Mesenchymal stem cell (in vitro differentiated cells and primary cell): Measurements from ENCODE around the gene B9D1.

ENCODE experiments used
- DNase-seq: peaks from one replicate; pipeline ENCODE4 v3.0.0-alpha.2; 2013
- H2AFZ ChIP-seq: one replicate; pipeline ENCODE4 v1.6.1; 2013; ENCODE audit warnings: low read depth, mild to moderate bottlenecking, control low read depth, inconsistent platforms, low read length, moderate library complexity
- H2AK5ac ChIP-seq: 2 replicates; pipeline ENCODE4 v1.6.1; 2013; ENCODE audit warnings: low read length, moderate library complexity, mild to moderate bottlenecking, inconsistent platforms; ENCODE audit not compliant: severe bottlenecking
- H2BK120ac ChIP-seq: one replicate; pipeline ENCODE4 v1.6.1; 2013; ENCODE audit warnings: low read depth, mild to moderate bottlenecking, inconsistent platforms, low read length, moderate library complexity
- H2BK12ac ChIP-seq, 2 experiments: one replicate each; pipeline ENCODE4 v1.6.1; 2013; ENCODE audit warnings: inconsistent platforms in 2 of 2, low read length in 2 of 2, mild to moderate bottlenecking in 2 of 2, moderate library complexity in 2 of 2, control low read depth in 1 of 2
- H2BK15ac ChIP-seq: one replicate; pipeline ENCODE4 v1.6.1; 2013; ENCODE audit warnings: mild to moderate bottlenecking, low read depth, inconsistent platforms; ENCODE audit not compliant: poor library complexity, severe bottlenecking
- H2BK5ac ChIP-seq: 2 replicates; pipeline ENCODE4 v1.6.1; 2013; ENCODE audit warnings: low read depth, mild to moderate bottlenecking, low read length, control low read depth, inconsistent platforms; ENCODE audit not compliant: poor library complexity, severe bottlenecking
- H3K14ac ChIP-seq, 2 experiments: one replicate each; pipeline ENCODE4 v1.6.1; 2013; ENCODE audit warnings: inconsistent platforms in 2 of 2, low read length in 2 of 2, control low read depth in 1 of 2, mild to moderate bottlenecking in 1 of 2, moderate library complexity in 1 of 2
- H3K18ac ChIP-seq, 2 experiments: one replicate each; pipeline ENCODE4 v1.6.1; 2013; ENCODE audit warnings: inconsistent platforms in 2 of 2, low read length in 2 of 2, control low read depth in 1 of 2, low read depth in 1 of 2, mild to moderate bottlenecking in 1 of 2
- H3K23ac ChIP-seq, 2 experiments: one replicate each; pipeline ENCODE4 v1.6.1; 2013; ENCODE audit warnings: inconsistent platforms in 2 of 2, low read length in 2 of 2, mild to moderate bottlenecking in 2 of 2, moderate library complexity in 2 of 2, control low read depth in 1 of 2
- H3K27ac ChIP-seq: 2 replicates; pipeline ENCODE4 v1.5.1; 2013; ENCODE audit warnings: mild to moderate bottlenecking, moderate library complexity, low read length, control low read depth, inconsistent platforms; ENCODE audit not compliant: poor library complexity, severe bottlenecking
- H3K27me3 ChIP-seq, 2 experiments: 2 replicates each; pipeline versions ENCODE4 v1.6.1 to v1.7.0; 2013; ENCODE audit warnings: low read length in 2 of 2, mild to moderate bottlenecking in 2 of 2, moderate library complexity in 2 of 2, control low read depth in 1 of 2, inconsistent platforms in 1 of 2; ENCODE audit not compliant: control insufficient read depth in 1 of 2, insufficient read depth in 1 of 2
- H3K36me3 ChIP-seq, 2 experiments: 2 replicates each; pipeline versions ENCODE4 v1.6.1 to v1.7.0; 2013; ENCODE audit warnings: low read length in 2 of 2, control low read depth in 1 of 2, inconsistent platforms in 1 of 2, low read depth in 1 of 2, mild to moderate bottlenecking in 1 of 2; ENCODE audit not compliant: insufficient read depth in 2 of 2, control insufficient read depth in 1 of 2
- H3K4ac ChIP-seq, 2 experiments: one replicate each; pipeline ENCODE4 v1.6.1; 2013; ENCODE audit warnings: inconsistent platforms in 2 of 2, low read length in 2 of 2, mild to moderate bottlenecking in 2 of 2, moderate library complexity in 2 of 2, control low read depth in 1 of 2, low read depth in 1 of 2
- H3K4me1 ChIP-seq: 2 replicates; pipeline ENCODE4 v1.6.1; 2013; ENCODE audit warnings: low read depth, low read length, control low read depth; ENCODE audit not compliant: control insufficient read depth, insufficient read depth
- H3K4me2 ChIP-seq: 2 replicates; pipeline ENCODE4 v1.6.1; 2013; ENCODE audit warnings: low read length, mild to moderate bottlenecking, inconsistent platforms; ENCODE audit not compliant: poor library complexity, severe bottlenecking
- H3K4me3 ChIP-seq, 2 experiments: 2 replicates each; pipeline versions ENCODE4 v1.5.1 to v1.7.0; 2013; ENCODE audit warnings: low read length in 2 of 2, mild to moderate bottlenecking in 2 of 2, control low read depth in 1 of 2, low read depth in 1 of 2; ENCODE audit not compliant: insufficient read depth in 1 of 2
- H3K79me1 ChIP-seq: replicated peaks from 2 replicates; pipeline ENCODE4 v1.6.1; 2013; ENCODE audit warnings: mild to moderate bottlenecking, control low read depth, low read length, inconsistent platforms; ENCODE audit not compliant: poor library complexity, severe bottlenecking
- H3K9ac ChIP-seq: 2 replicates; pipeline ENCODE4 v1.7.0; 2013; ENCODE audit warnings: mild to moderate bottlenecking, low read length, moderate library complexity
- H3K9me3 ChIP-seq: 2 replicates; pipeline ENCODE4 v1.7.0; 2013; ENCODE audit warnings: mild to moderate bottlenecking, low read length; ENCODE audit not compliant: control insufficient read depth
- H4K8ac ChIP-seq: one replicate; pipeline ENCODE4 v1.6.1; 2013; ENCODE audit warnings: inconsistent platforms, mild to moderate bottlenecking, low read length, moderate library complexity
- H4K91ac ChIP-seq: one replicate; pipeline ENCODE4 v1.6.1; 2013; ENCODE audit warnings: mild to moderate bottlenecking, low read length, inconsistent platforms
- WGBS: methylation state at CpG from one replicate; pipeline ENCODE4 v1.1.7; 2013; ENCODE audit warnings: mixed read lengths; 5-methylcytosine and 5-hydroxymethylcytosine counted together

The B9D1 gene

GRCh38 chr17:19338031-19338990 is 24.2 kb downstream of the B9D1 start:
- Histone ChIP-seq H3K18ac (no peak overlapping the region), H3K27me3 (no peaks in the 10 kb centered on the region), H2BK5ac (no peak overlapping the region), H3K79me1 (peaks cover 9% of the 10 kb centered on the region), H3K23ac (no peak overlapping the region), H2AFZ (no peak overlapping the region), H3K4me3 (no peak overlapping the region), H3K4ac (no peak overlapping the region), H3K9ac (no peak overlapping the region), H2BK120ac (no peak overlapping the region), H3K4me1 (peaks cover 27% of the 10 kb centered on the region), H3K4me2 (no peak overlapping the region), H3K27ac (no peak overlapping the region), H3K9me3 (no peaks in the 10 kb centered on the region), H2BK12ac (no peak overlapping the region), H3K14ac (no peak overlapping the region), H2AK5ac (no peak overlapping the region), H3K36me3 (peaks cover 35 to 39% of the 10 kb centered on the region in 2 experiments), H2BK15ac (no peak overlapping the region), H4K91ac (no peak overlapping the region), H4K8ac (no peak overlapping the region)
- DNase-seq: peak; percentile 44
- WGBS: 92% methylated on average over 7 of the region's 7 CpGs

GRCh38 chr17:19337712-19338023 is 24.9 kb downstream of the B9D1 start:
- no peak overlapping the region for H2BK12ac ChIP-seq
- H3K4me3 ChIP-seq: no peak overlapping the region
- peaks cover 27% of the 10 kb centered on the region for H3K4me1 ChIP-seq
- no peak overlapping the region for H2AFZ ChIP-seq
- peaks cover 15% of the 10 kb centered on the region for H3K79me1 ChIP-seq
- no peak overlapping the region for H3K9ac ChIP-seq
- H3K4me2 ChIP-seq: no peak overlapping the region
- no peak overlapping the region for H3K4ac ChIP-seq
- H2AK5ac ChIP-seq: no peak overlapping the region
- H3K18ac ChIP-seq: no peak overlapping the region
- H3K36me3 ChIP-seq: peaks cover 41 to 42% of the 10 kb centered on the region in 2 experiments
- no peak for DNase-seq
- WGBS: 100% methylated on average over 1 of the region's 2 CpGs
- H2BK120ac ChIP-seq: no peak overlapping the region
- H3K14ac ChIP-seq: no peak overlapping the region
- no peaks in the 10 kb centered on the region for H3K9me3 ChIP-seq
- H3K23ac ChIP-seq: no peak overlapping the region
- no peak overlapping the region for H2BK5ac ChIP-seq
- H3K27ac ChIP-seq: no peak overlapping the region
- no peak overlapping the region for H4K91ac ChIP-seq
- H4K8ac ChIP-seq: no peak overlapping the region
- no peak overlapping the region for H2BK15ac ChIP-seq
- H3K27me3 ChIP-seq: no peaks in the 10 kb centered on the region

GRCh38 chr17:19336938-19337711 is 25.4 kb downstream of the B9D1 start:
- Histone ChIP-seq H2BK5ac (no peak overlapping the region), H3K9me3 (no peaks in the 10 kb centered on the region), H2AFZ (no peak overlapping the region), H4K91ac (peak overlapping the region; percentile 58), H3K27ac (no peak overlapping the region), H3K4me2 (no peak overlapping the region), H3K4ac (no peak overlapping the region), H4K8ac (peak overlapping the region; percentile 3), H3K36me3 (peaks cover 42 to 46% of the 10 kb centered on the region in 2 experiments), H2BK12ac (peak overlapping the region in 1 of 2 experiments; percentile 45), H3K4me1 (peaks cover 27% of the 10 kb centered on the region), H3K9ac (no peak overlapping the region), H3K27me3 (no peaks in the 10 kb centered on the region), H3K23ac (no peak overlapping the region), H3K14ac (no peak overlapping the region), H2BK15ac (no peak overlapping the region), H3K4me3 (no peak overlapping the region), H2AK5ac (no peak overlapping the region), H3K79me1 (peaks cover 16% of the 10 kb centered on the region), H2BK120ac (peak overlapping the region; percentile 11), H3K18ac (no peak overlapping the region)
- WGBS: 72% methylated on average over 21 of the region's 21 CpGs
- DNase-seq: peak; percentile 28

GRCh38 chr17:19335951-19336631 is 26.4 kb downstream of the B9D1 start:
- Histone ChIP-seq H3K4ac (no peak overlapping the region), H3K4me3 (no peak overlapping the region)
- 92% methylated on average over 18 of the region's 18 CpGs for WGBS

More at GRCh38 chr17:19335951-19336631, 26.4 kb downstream of the B9D1 start:
- no peak overlapping the region for H2BK15ac ChIP-seq
- H4K8ac ChIP-seq: no peak overlapping the region
- H2BK120ac ChIP-seq: no peak overlapping the region
- H3K14ac ChIP-seq: no peak overlapping the region
- no peak overlapping the region for H2AK5ac ChIP-seq
- no peak overlapping the region for H3K9ac ChIP-seq
- H3K79me1 ChIP-seq: peaks cover 18% of the 10 kb centered on the region
- H3K4me2 ChIP-seq: no peak overlapping the region
- DNase-seq: no peak
- no peak overlapping the region for H3K18ac ChIP-seq
- no peaks in the 10 kb centered on the region for H3K9me3 ChIP-seq
- H4K91ac ChIP-seq: no peak overlapping the region
- no peak overlapping the region for H3K23ac ChIP-seq
- no peaks in the 10 kb centered on the region for H3K27me3 ChIP-seq
- no peak overlapping the region for H2AFZ ChIP-seq
- no peak overlapping the region for H3K27ac ChIP-seq
- H3K36me3 ChIP-seq: peaks cover 40 to 54% of the 10 kb centered on the region in 2 experiments
- H2BK5ac ChIP-seq: no peak overlapping the region
- peaks cover 26% of the 10 kb centered on the region for H3K4me1 ChIP-seq
- H2BK12ac ChIP-seq: no peak overlapping the region
